Measurements from ENCODE around the gene XIAP.

DNA sequence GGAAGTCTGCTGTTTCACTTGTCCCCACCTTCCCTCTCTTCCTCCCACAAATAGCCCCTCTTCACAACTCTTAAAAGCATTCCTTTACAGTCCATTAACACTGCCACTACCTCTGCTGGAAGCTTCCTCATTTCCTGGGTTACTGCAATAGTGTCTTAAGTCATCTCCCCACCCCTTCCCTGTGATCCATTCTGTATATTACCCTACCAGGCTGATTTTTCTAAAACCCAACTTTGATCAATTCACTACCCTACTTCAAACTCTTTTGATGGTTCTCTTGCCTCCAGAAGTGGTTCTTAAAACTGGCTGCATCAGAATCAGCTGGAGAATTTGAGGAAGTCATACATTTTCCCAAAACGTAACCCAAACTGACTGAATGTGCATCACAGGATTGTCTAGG, 8.8 kb upstream of the XIAP start:
- no peak for TF ChIP-seq POLR2A (IDR thresholded peaks at IDR 0.05)
- TF ChIP-seq, protein P1, sequence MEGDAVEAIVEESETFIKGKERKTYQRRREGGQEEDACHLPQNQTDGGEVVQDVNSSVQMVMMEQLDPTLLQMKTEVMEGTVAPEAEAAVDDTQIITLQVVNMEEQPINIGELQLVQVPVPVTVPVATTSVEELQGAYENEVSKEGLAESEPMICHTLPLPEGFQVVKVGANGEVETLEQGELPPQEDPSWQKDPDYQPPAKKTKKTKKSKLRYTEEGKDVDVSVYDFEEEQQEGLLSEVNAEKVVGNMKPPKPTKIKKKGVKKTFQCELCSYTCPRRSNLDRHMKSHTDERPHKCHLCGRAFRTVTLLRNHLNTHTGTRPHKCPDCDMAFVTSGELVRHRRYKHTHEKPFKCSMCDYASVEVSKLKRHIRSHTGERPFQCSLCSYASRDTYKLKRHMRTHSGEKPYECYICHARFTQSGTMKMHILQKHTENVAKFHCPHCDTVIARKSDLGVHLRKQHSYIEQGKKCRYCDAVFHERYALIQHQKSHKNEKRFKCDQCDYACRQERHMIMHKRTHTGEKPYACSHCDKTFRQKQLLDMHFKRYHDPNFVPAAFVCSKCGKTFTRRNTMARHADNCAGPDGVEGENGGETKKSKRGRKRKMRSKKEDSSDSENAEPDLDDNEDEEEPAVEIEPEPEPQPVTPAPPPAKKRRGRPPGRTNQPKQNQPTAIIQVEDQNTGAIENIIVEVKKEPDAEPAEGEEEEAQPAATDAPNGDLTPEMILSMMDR (IDR thresholded peaks at IDR 0.05) = no peak
